HG03457 (cell line): Measurements from ENCODE around the gene ADSS2.
A peak's percentile ranks its signal among the peaks of the same experiment; 100 is the strongest.

Source experiments
- ATAC-seq: cut with Tn5 transposase; IDR thresholded peaks from one replicate; pipeline ENCODE4 v1.9.1; 2021; ENCODE audit warnings: moderate number of reproducible peaks; ENCODE audit not compliant: unreplicated experiment

ADSS2 gene

DNA sequence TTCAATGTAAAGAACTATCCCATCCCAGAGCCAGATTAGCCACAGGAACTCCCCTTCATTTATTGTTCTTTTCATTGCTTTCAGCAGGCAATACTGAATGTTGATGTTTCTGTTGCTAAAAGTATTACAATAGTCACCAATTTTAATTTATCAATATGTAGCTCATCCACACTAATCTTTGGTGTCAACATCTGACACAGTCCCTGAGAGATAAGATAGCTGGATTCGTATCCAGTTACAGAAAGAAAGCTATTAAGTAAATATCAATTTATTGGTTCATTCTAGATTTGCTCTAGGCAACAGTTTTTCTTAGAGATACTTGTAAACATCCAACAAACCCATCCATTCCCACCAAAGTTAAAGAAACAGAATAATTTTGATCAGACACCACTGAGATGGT is 4.7 kb downstream of the ADSS2 start:
- no peak for ATAC-seq

GRCh38 chr1:244445320-244446181 is 6.2 kb downstream of the ADSS2 start:
- ATAC-seq, result no peak

DNA sequence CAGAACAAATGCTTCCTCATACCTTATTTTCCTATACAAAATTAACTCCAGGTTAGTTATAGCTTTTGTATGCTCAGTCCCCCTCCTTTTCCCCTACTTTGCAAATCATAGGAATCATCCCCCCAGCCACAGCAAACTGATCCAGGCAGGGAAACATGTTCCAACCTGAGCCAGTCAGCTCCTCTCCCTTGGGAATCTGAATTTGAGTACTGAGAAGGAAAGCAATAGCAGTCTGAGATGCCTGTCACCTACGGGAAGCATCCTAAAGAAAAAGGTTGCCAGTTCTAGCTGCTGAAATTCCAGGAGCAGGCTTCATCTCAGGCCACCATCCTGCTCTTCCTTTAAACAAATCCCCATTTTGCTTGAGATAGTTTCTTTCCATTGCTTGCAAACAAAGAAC is 6.9 kb downstream of the ADSS2 start:
- ATAC-seq, result no peak

DNA sequence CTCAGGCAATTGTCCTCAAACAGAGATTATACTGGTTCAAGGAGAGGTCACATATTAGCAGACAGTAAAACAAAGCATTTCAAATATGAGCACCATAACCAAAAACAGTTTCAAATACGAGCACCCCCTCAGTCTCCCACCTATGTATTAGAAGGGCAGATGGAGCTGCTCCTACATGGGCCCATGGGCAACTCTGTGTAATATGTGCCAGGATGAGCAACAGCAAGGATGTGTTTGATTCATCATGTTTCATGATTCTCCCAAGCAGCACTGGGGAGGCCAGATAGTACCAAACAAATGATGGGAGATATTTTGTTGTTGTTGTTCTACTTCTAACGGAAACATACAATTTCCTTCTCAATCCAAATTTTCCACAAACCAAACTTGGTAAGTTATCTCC is 8.9 kb downstream of the ADSS2 start:
- no peak for ATAC-seq

GRCh38 chr1:244439391-244440032 is 12.2 kb downstream of the ADSS2 start:
- no peak for ATAC-seq

DNA sequence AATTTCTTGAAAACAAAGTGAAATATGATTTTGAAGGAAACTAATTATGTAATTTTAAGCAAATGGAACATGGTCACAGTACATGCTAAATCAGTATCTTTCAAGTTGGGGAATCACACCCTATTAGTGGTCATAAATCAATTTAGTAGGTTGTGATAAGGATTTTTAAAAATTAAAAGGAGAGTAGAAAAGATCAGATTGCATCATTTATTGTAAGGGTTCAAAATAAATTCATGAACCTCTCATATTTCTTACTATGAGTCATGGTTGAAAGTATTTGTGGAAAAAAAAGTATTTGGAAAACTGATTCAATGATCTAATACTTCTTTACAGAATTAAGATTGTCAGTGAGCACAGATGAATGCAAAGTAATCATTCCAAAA is 14.6 kb downstream of the ADSS2 start:
- no peak for ATAC-seq

- ATAC-seq, result no peak
Observed at GRCh38 chr1:244436336-244437085, 15.2 kb downstream of the ADSS2 start.

DNA sequence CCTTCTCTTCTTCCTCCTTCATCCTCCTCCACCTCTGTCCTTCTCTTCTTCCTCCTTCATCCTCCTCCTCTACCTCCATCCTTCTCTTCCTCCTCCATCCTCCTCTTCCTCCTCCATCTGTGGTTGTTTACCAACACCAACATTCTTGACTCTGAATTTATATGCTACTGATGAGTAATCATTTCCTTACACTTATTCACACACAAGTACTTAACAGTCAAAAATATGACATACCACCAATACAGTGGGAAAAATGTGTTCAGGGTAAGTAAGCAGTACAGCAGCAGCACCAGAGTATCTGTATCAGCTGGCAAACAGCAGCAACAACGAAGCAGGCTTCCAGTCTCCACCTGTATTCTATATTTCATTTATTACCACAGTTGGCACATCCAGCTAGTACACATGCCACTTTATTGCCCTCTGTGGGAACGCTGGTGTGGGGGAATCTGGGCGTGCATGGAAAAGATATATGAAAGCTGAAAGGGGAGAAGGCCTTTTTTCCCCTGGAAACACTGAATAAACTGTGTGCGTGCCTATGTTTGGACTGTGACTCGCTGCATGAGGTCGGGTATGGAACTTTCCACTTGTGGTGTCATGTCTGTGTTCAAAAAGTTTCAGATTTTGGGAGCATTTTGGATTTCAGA is 16.0 kb downstream of the ADSS2 start:
- ATAC-seq, result no peak

DNA sequence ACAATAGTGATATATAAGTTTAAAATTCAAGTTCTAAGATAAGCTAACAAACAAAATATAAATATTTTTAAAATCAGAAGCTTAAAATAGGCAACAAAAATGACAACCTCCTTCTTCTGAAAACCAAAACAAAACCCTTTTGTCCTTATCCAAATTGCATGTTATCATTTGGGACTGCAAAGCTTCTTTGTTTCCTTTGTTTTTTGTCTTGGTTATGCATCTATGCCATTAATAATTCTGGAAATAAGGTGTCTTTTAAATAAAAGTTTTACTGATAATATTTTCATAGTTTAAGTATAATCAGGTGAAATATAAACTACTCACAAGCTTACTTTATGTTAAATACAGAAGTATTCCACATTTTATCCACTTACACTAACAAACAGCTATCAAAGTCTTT is 20.5 kb downstream of the ADSS2 start:
- no peak for ATAC-seq

GRCh38 chr1:244429818-244430217 is 21.9 kb downstream of the ADSS2 start:
- ATAC-seq, result no peak

DNA sequence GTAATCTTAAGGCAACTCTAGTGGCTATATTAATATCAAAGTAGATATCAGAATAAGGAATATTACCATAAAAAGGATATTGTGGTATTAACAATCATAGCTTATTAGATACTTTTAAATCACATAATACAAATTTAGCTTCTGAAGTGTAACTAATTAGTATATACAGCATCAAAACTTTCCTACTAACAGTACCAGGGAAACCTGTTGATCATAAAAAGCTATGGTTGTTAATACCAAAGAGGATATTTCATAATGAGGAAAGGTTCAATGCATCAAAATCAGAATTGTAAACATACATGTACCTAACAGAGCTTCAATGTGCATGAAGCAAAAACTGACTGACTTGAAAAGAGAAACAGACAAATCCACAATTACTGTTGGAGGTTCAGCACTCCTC is 24.1 kb downstream of the ADSS2 start:
- no peak for ATAC-seq

GRCh38 chr1:244424649-244425334 is 26.9 kb downstream of the ADSS2 start:
- ATAC-seq, result no peak

DNA sequence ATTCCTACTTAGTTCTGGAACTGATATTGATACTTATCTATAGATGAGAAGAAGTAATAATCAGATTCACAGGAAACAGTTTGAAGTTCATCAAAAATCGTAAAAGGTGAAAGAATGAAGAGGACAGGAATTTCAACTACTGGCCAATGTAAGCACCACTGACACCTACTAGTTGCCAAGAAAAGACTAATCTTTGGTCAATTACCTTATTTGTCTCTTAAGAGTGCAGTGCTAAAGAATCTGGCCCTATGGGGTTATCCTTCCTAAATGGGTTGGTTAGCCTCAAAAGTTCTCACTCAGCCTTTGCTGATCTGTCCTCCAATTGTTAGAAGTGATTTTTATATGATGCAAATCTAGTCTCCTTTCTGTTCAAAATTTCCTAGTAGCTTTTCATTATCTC is 29.5 kb downstream of the ADSS2 start:
- no peak for ATAC-seq

DNA sequence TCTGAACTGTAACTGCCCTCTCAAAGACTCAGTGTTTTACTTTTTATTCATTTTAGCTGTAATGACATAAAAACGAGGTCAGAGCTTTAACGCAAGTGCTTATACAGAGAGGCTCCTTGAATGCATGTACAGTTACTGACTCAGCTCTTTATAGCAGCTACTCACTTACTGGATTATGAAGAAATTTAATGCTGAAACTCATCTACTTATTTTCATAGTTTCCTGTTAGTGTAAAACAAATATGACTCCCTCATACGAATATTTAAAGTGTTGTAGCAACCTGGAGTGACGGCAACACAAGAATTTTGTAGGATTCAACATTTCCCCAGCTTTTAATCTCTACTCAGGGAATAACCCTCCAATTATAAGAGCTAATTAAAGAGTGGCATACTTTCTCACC is 32.7 kb downstream of the ADSS2 start:
- no peak for ATAC-seq

DNA sequence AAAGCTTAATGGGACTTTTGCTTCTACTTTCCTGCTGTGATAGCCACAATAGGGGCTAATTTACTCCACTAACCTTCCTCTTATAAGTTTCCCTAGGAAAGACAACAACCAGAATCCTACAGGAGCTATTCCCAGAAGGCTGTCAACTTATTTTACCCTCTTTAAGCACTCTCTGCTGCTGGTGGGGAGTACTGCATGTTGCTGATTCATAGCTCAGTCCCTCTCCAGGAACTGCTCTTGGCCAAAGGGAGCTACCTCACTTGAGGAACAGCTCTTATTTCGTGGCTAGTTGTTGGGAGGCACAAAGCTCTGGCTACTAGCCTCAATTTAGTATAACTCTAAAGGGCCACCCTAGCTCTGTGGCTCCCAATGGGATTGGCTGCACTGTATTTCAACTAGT is 37.2 kb downstream of the ADSS2 start:
- ATAC-seq, result no peak

GRCh38 chr1:244413736-244414135 is 38.0 kb downstream of the ADSS2 start:
- no peak for ATAC-seq

DNA sequence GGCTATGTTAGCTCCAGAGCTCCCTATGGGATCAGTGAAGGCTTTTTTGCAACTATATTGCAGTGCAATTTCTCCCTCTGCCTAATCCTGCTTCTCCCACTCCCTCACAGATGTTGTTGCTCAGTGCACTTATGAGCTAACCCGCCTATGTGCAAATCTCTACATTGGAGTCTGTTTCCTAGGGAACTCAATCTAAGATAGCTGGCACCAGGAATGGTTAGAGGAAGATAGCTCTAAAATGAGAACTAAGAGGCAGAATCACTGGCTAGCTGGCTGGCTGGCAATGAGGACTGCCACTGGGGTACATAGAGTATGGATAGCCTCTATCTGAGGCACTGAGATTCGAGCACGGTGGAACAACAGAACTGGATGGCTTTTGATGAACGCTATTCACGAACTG is 39.5 kb downstream of the ADSS2 start:
- ATAC-seq, result no peak

DNA sequence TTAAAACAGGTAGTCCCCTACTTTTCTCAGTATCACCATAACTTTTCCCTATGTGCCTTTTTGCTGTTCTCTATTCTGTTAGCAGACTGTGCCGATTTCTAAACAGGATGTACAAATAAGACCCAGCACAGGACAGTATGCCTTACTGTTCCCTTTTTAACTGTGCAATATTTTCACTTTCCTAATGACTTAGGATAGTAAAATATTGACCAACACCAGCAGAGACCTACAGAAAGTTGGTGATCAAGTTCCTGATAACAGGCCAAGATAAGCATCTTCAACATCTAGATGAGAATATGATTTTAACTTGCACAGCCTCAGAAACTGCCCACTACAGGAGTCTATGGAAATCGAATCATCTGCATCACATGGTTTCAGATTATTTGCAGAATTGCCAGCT is 42.0 kb downstream of the ADSS2 start:
- ATAC-seq, result peak; percentile 90

DNA sequence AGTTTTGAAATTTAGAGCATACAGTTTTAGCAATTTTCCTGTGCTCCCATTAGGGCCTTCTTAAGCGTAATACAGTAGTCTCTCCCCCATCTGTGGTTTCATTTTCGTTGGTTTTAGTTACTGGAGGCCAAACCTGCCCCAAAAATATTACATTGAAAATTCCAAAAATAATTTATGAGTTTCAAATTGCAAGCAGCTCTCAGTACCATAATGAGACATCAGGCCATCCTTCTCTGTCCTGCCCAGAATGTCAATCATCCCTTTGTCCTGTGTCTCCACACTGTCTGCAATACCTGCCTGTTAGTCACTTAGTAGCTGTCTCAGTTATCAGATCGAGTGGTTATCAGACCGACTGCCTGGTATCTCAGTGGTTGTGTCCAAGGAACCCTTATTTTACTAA is 45.4 kb downstream of the ADSS2 start:
- peak; percentile 77 for ATAC-seq

DNA sequence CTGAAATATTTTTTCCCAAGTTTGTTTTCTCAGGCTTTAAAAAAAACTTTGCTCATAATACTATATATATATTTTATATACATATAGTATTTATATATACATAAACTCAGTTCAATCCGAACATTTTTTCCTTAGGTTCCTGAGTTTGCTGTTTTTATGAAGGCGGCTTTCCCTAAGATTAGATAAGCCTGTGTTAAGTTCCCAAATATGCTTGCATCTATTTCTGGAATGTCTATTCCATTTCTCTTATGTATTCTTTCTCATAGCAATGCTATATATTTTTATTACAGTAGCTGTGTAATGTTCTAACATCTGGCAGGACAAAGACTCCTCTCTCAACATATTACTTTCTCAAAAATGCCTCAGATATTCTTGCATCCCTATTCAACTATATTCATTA is 45.9 kb downstream of the ADSS2 start:
- no peak for ATAC-seq

DNA sequence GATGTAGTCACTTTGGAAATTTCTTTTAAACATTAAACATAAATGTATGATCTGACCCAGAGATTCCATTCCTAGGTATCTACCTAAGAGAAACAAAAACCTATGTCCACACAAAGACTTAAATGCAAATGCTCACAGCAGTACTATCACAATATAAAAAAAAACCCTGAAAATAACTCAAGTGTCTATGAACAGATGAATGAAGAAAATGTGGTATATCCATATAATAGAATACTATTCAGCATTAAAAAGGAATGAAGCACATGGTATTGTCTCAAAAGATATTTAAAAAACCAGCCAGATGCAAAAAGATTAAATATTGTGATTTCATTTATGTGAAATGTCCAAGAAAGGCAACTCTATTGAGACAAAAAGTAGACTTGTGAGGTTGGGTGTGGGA is 48.3 kb downstream of the ADSS2 start:
- ATAC-seq, result no peak
